Upper lobe of left lung (tissue), 4 donors: ENCODE results near the gene PDX1.

Experiments
- EP300 ChIP-seq, 4 donors: sonication (generic); formaldehyde crosslinking; IDR thresholded peaks; one replicate each; pipeline ENCODE4 v1.5.1; 2017; ENCODE audit warnings: antibody characterized with exemption in 4 of 4, control low read depth in 2 of 4
- POLR2AphosphoS5 ChIP-seq, 2 donors: sonication (generic); formaldehyde crosslinking; IDR thresholded peaks; one replicate each; pipeline ENCODE4 v1.5.1; 2017; ENCODE audit warnings: antibody characterized with exemption in 2 of 2
- TF ChIP-seq, protein P1 (sequence below), 6 experiments: fragments of 450-650 bp in 4 of 6; fragments of 200-600 bp in 2 of 6; sonication (generic) in 2 of 6; IDR thresholded peaks; one replicate each; pipeline ENCODE4 v1.5.1; 2016 to 2019; ENCODE audit warnings: antibody characterized with exemption in 6 of 6

DNA sequence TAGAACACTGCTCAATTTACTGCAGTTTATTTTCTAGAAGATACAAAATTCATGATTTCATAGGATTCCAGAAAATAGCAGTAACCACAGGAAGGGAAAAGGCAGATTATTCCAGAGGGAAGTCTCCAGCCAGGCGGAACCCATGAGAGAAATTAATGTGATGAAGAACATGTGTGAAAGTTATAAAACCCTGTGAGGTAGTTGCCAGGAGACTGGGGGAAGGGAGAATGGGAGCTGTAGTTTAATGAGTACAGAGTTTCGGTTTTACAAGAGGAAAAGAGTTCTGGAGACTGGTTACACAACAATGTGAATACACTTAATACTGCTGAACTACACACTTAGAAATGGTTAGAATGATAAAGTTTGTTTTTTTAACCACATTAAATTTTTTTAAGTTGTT lies 14.2 kb upstream of the PDX1 start:
- TF ChIP-seq EP300 (IDR thresholded peaks at IDR 0.05) = no peak
- TF ChIP-seq, protein P1, sequence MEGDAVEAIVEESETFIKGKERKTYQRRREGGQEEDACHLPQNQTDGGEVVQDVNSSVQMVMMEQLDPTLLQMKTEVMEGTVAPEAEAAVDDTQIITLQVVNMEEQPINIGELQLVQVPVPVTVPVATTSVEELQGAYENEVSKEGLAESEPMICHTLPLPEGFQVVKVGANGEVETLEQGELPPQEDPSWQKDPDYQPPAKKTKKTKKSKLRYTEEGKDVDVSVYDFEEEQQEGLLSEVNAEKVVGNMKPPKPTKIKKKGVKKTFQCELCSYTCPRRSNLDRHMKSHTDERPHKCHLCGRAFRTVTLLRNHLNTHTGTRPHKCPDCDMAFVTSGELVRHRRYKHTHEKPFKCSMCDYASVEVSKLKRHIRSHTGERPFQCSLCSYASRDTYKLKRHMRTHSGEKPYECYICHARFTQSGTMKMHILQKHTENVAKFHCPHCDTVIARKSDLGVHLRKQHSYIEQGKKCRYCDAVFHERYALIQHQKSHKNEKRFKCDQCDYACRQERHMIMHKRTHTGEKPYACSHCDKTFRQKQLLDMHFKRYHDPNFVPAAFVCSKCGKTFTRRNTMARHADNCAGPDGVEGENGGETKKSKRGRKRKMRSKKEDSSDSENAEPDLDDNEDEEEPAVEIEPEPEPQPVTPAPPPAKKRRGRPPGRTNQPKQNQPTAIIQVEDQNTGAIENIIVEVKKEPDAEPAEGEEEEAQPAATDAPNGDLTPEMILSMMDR (IDR thresholded peaks at IDR 0.05) = no peak
- no peak for TF ChIP-seq POLR2AphosphoS5 (IDR thresholded peaks at IDR 0.05)
